GM21529 (cell line): ENCODE results near the gene RRAD.
"Not testable (repeated sequence)": the region's sequence is repeated elsewhere in the genome, so short reads cannot be mapped to it uniquely, and the experiment has no call there.

Source experiments
- ATAC-seq: cut with Tn5 transposase; IDR thresholded peaks from one replicate; pipeline ENCODE4 v1.9.1; 2021; ENCODE audit not compliant: unreplicated experiment

Gene RRAD

GRCh38 chr16:66925322-66925840, at the start of gene RRAD:
Gene RRAD, minus strand, starts transcription at chr16:66925535. Its CDS starts 356 bp downstream, at chr16:66925179.
- no peak for ATAC-seq

- not testable (repeated sequence) for ATAC-seq
Observed at GRCh38 chr16:66974932-66975246, 49.6 kb upstream of the RRAD start.

GRCh38 chr16:66974156-66974931, 49.0 kb upstream of the RRAD start:
- not testable (repeated sequence) for ATAC-seq

- no peak for ATAC-seq
Observed at GRCh38 chr16:66973716-66974115, 48.4 kb upstream of the RRAD start.

GRCh38 chr16:66972983-66973382, 47.6 kb upstream of the RRAD start:
- ATAC-seq = no peak

- ATAC-seq = no peak
Observed at GRCh38 chr16:66970775-66971720, 45.7 kb upstream of the RRAD start.

GRCh38 chr16:66968847-66969246, 43.5 kb upstream of the RRAD start:
- no peak for ATAC-seq

GRCh38 chr16:66964049-66964448, 38.7 kb upstream of the RRAD start:
- no peak for ATAC-seq

- no peak for ATAC-seq
Observed at GRCh38 chr16:66961914-66962313, 36.6 kb upstream of the RRAD start.

GRCh38 chr16:66961065-66961744, 35.9 kb upstream of the RRAD start, which contains the start of gene CES3:
Gene CES3, plus strand, starts transcription at chr16:66961266. Its CDS starts 42 bp downstream, at chr16:66961308.
- ATAC-seq = peak; percentile 59

GRCh38 chr16:66960270-66960669, 34.9 kb upstream of the RRAD start:
- ATAC-seq = no peak

- no peak for ATAC-seq
Observed at GRCh38 chr16:66959704-66960161, 34.4 kb upstream of the RRAD start.

GRCh38 chr16:66958857-66959703, 33.7 kb upstream of the RRAD start:
- no peak for ATAC-seq

- ATAC-seq = not testable (repeated sequence)
Observed at GRCh38 chr16:66956154-66956457, 30.8 kb upstream of the RRAD start.

- ATAC-seq = not testable (repeated sequence)
Observed at GRCh38 chr16:66955363-66956153, 30.2 kb upstream of the RRAD start.

- peak; percentile 56 for ATAC-seq
Observed at GRCh38 chr16:66954097-66954659, 28.8 kb upstream of the RRAD start.

GRCh38 chr16:66953462-66954096, 28.2 kb upstream of the RRAD start:
- no peak for ATAC-seq

- no peak for ATAC-seq
Observed at GRCh38 chr16:66952430-66953110, 27.2 kb upstream of the RRAD start.
